B cell (primary cell): ENCODE data around the gene SLC2A13. TPM values are rescaled to one million over a fixed set of nuclear protein-coding genes. Genes with fewer than 3 reads are reported as not detected.

Source experiments
- ATAC-seq: fragments of 200-7000 bp; cut with Tn5 transposase; one replicate; pipeline ENCODE4 v1.10.0; 2021; ENCODE audit warnings: low read depth, mild to moderate bottlenecking, moderate number of reproducible peaks, moderate library complexity
- CTCF ChIA-PET: fragments of 350-600 bp; sonication (Branson Sonifier 250); formaldehyde crosslinking; loops from one replicate; lab custom pipeline; 2021; ENCODE audit warnings: antibody characterized with exemption, inconsistent platforms; lab: Charles Lee
- POLR2A ChIA-PET: fragments of 350-600 bp; sonication (Branson Sonifier 250); formaldehyde crosslinking; loops from one replicate; lab custom pipeline; 2021; ENCODE audit warnings: antibody characterized with exemption; lab: Charles Lee
- DNase-seq: peaks from one replicate; pipeline ENCODE4 v3.0.0; 2013
- H2AFZ ChIP-seq: 2 replicates; pipeline ENCODE4 v1.6.1; 2012; ENCODE audit warnings: mild to moderate bottlenecking, low read depth, low read length; ENCODE audit not compliant: insufficient read depth, poor library complexity, severe bottlenecking
- H3K27ac ChIP-seq, 2 donors: 1 replicate in 1 of 2; 2 replicates in 1 of 2; pipeline ENCODE4 v1.5.1; 2012 to 2013; ENCODE audit warnings: low read length in 2 of 2, mild to moderate bottlenecking in 2 of 2, moderate library complexity in 1 of 2
- H3K27me3 ChIP-seq, 4 experiments: fragments of 200-600 bp in 1 of 4; sonication (generic) in 1 of 4; replicated peaks in 1 of 4; 1 replicate in 2 of 4; 2 replicates in 2 of 4; pipeline versions ENCODE4 v1.6.1 to v1.7.0; 2013 to 2016; ENCODE audit warnings: low read length in 3 of 4, mild to moderate bottlenecking in 2 of 4, mixed read lengths in 1 of 4, moderate library complexity in 1 of 4; ENCODE audit not compliant: insufficient read depth in 4 of 4, control insufficient read depth in 3 of 4; ENCODE audit errors: control extremely low read depth in 1 of 4
- H3K36me3 ChIP-seq, 2 experiments: replicated peaks in 1 of 2; 1 replicate in 1 of 2; 2 replicates in 1 of 2; pipeline versions ENCODE4 v1.6.1 to v1.7.1; 2013; ENCODE audit warnings: low read length in 1 of 2; ENCODE audit not compliant: insufficient read depth in 2 of 2, control insufficient read depth in 1 of 2; ENCODE audit errors: control extremely low read depth in 1 of 2, extremely low read depth in 1 of 2
- H3K4me1 ChIP-seq, 2 donors: fragments of 200-600 bp in 1 of 2; sonication (generic) in 1 of 2; 1 replicate in 1 of 2; 2 replicates in 1 of 2; pipeline versions ENCODE4 v1.5.1 to v1.6.1; 2013 to 2017; ENCODE audit warnings: low read length in 2 of 2; ENCODE audit not compliant: control insufficient read depth in 2 of 2, insufficient read depth in 2 of 2
- H3K4me2 ChIP-seq: replicated peaks from 2 replicates; pipeline ENCODE3; 2012; ENCODE audit warnings: mild to moderate bottlenecking, low read depth, low read length; ENCODE audit not compliant: poor library complexity, severe bottlenecking
- H3K4me3 ChIP-seq, 5 experiments: fragments of 200-600 bp in 1 of 5; sonication (generic) in 1 of 5; 1 replicate in 3 of 5; 2 replicates in 2 of 5; pipeline versions ENCODE4 v1.5.1 to v1.7.0; 2011 to 2016; ENCODE audit warnings: low read length in 4 of 5, mild to moderate bottlenecking in 4 of 5, low read depth in 2 of 5, control low read depth in 1 of 5, moderate library complexity in 1 of 5; ENCODE audit not compliant: insufficient read depth in 1 of 5; ENCODE audit errors: control extremely low read depth in 1 of 5, extremely low read depth in 1 of 5
- H3K79me2 ChIP-seq: fragments of 200-600 bp; sonication (generic); one replicate; pipeline ENCODE4 v1.6.0; 2016; ENCODE audit warnings: low read length; ENCODE audit not compliant: control insufficient read depth, insufficient read depth
- H3K9ac ChIP-seq: fragments of 200-600 bp; sonication (generic); 2 replicates; pipeline ENCODE4 v1.6.1; 2017; ENCODE audit warnings: mild to moderate bottlenecking, low read length, moderate library complexity
- H3K9me3 ChIP-seq, 3 donors: one replicate each; pipeline versions ENCODE4 v1.6.1 to v1.7.1; 2013; ENCODE audit warnings: low read length in 2 of 3; ENCODE audit not compliant: control insufficient read depth in 2 of 3, insufficient read depth in 1 of 3; ENCODE audit errors: control extremely low read depth in 1 of 3
- H4K20me1 ChIP-seq: 2 replicates; pipeline ENCODE4 v1.6.0; 2012; ENCODE audit warnings: mild to moderate bottlenecking, low read length; ENCODE audit not compliant: insufficient read depth, control insufficient read depth, poor library complexity, severe bottlenecking
- H3K27ac Mint-ChIP-seq: one replicate; pipeline ENCODE4 v1.8.0; 2021; ENCODE audit warnings: mixed read lengths
- H3K27me3 Mint-ChIP-seq: one replicate; pipeline ENCODE4 v1.8.0; 2021; ENCODE audit warnings: mixed read lengths
- H3K4me1 Mint-ChIP-seq: one replicate; pipeline ENCODE4 v1.8.0; 2021; ENCODE audit warnings: mixed read lengths
- H3K4me3 Mint-ChIP-seq: one replicate; pipeline ENCODE4 v1.8.0; 2021; ENCODE audit warnings: mixed read lengths
- H3K9me3 Mint-ChIP-seq: one replicate; pipeline ENCODE4 v1.8.0; 2022; ENCODE audit warnings: mixed read lengths; ENCODE audit not compliant: insufficient read depth
- EZH2 ChIP-seq: IDR thresholded peaks from 2 replicates; pipeline ENCODE4 v1.6.1; 2012; ENCODE audit warnings: borderline replicate concordance, low read depth, mild to moderate bottlenecking, moderate library complexity, low read length; ENCODE audit not compliant: insufficient read depth, poor library complexity, severe bottlenecking
- WGBS: methylation state at CpG from one replicate; pipeline ENCODE4 v1.1.5; 2013; ENCODE audit warnings: missing lambda C conversion rate; ENCODE audit not compliant: insufficient coverage; 5-methylcytosine and 5-hydroxymethylcytosine counted together
- intact Hi-C: fragments of 100-400 bp; cut with micrococcal nuclease; formaldehyde crosslinking; loops from one replicate; pipeline ENCODE4 v1.10.0; 2022
- polyA plus RNA-seq: library from polyadenylated mRNA; depleted of rRNA; stranded (reverse); fragments of >200 nt; gene quantifications from 2 replicates; pipeline ENCODE4 v1.2.3, GENCODE V29; 2012
- total RNA-seq, 2 donors: library from RNA; stranded (reverse); fragments of 120-200 nt in 1 of 2; gene quantifications; 1 replicate in 1 of 2; 2 replicates in 1 of 2; pipeline versions ENCODE4 v1.2.3 to v1.2.4, GENCODE V29; 2013 to 2022
- TF ChIP-seq, protein P1 (sequence below): fragments of 200-600 bp; IDR thresholded peaks from one replicate; pipeline ENCODE4 v1.8.0; 2022; ENCODE audit warnings: antibody characterized with exemption, mild to moderate bottlenecking

Gene SLC2A13
- total and polyA plus RNA-seq, 2 donors (not counting 1 experiment from before 2014, with no cell fraction given), result 2.1 to 8.6 TPM

DNA sequence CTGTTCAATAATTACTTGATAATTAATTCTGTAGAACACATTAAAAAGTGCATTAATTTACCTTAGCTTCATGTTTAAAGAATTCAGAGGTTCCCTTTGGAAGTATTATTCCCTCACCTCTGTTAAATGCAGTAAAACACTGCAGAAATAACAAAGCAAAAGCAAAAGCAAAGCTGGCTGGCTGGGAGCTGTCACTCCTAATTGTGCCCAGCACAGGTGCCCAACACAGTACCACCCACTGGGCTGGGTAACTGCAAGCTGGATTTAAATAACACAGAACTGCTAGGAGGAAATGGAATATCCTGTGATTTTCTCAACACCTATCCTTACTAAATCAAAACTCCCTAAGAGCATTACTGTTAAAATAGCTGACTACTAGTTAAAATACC, 72.6 kb downstream of the SLC2A13 start:
- Histone ChIP-seq H3K4me3 (no peak overlapping the region), H3K9me3 (no peaks in the 10 kb centered on the region), H3K4me2 (no peak overlapping the region), H4K20me1 (no peaks in the 10 kb centered on the region), H2AFZ (no peak overlapping the region), H3K27ac (no peak overlapping the region), H3K9ac (no peak overlapping the region), H3K27me3 (no peaks in the 10 kb centered on the region), H3K79me2 (no peaks in the 10 kb centered on the region), H3K4me1 (no peaks in the 10 kb centered on the region), H3K36me3 (no peaks in the 10 kb centered on the region)
- no peak for DNase-seq
- ChIA-PET CTCF (interaction anchor here (0.8 to 2.8 kb wide), 3 partner anchors 22 to 73 kb away, joined by 3 to 8 read pairs (median 5); partner anchors contain the start of gene SLC2A13), POLR2A (no interaction called here)
- intact Hi-C loops, result no loop called here
- TF ChIP-seq, protein P1, sequence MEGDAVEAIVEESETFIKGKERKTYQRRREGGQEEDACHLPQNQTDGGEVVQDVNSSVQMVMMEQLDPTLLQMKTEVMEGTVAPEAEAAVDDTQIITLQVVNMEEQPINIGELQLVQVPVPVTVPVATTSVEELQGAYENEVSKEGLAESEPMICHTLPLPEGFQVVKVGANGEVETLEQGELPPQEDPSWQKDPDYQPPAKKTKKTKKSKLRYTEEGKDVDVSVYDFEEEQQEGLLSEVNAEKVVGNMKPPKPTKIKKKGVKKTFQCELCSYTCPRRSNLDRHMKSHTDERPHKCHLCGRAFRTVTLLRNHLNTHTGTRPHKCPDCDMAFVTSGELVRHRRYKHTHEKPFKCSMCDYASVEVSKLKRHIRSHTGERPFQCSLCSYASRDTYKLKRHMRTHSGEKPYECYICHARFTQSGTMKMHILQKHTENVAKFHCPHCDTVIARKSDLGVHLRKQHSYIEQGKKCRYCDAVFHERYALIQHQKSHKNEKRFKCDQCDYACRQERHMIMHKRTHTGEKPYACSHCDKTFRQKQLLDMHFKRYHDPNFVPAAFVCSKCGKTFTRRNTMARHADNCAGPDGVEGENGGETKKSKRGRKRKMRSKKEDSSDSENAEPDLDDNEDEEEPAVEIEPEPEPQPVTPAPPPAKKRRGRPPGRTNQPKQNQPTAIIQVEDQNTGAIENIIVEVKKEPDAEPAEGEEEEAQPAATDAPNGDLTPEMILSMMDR, result no peak
- TF ChIP-seq EZH2, result no peak
- Mint-ChIP-seq H3K27ac (no peak overlapping the region), H3K9me3 (no peaks in the 10 kb centered on the region), H3K4me3 (no peak overlapping the region), H3K4me1 (no peaks in the 10 kb centered on the region), H3K27me3 (no peaks in the 10 kb centered on the region)
- ATAC-seq, result no peak

DNA sequence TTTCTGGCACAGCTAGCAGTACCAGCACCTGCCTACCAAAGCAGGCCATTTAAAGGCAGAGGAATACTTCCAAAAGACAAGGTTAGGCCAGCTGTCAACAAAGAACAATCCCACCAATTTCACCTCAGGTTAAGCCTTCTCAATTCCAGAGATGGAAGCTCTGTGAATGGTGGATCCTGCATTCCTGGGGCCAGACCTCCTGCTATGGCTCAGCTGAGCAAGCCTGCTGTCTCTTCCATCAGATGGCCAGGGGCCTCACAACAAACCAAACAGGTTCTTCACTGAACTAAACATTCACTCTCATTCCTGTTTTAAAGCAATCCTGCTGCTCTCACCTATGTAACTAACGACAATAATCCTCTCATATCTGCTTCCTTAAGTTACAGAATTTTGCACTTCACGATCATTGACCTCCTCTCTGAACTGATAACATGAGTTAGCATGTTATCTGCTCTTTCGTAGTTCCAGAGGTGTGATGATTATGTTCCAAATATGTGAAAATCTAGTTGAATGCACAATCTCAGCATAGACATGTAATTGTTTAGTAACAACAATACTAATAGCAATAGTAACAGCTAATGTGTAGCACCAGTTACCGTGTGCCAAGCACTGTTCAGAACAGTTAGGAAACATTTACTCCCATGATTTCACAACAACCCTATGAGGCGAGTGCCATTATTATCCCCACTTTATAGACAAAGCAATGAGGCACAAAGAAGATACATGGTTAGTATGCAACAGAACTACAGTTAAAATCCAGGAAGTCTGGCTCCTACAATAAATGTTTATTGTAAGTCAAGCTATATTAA, 73.2 kb downstream of the SLC2A13 start:
- no peak overlapping the region for H3K27ac Mint-ChIP-seq

More for the DNA sequence above, 73.2 kb downstream of the SLC2A13 start:
- Histone ChIP-seq H3K4me1 (no peaks in the 10 kb centered on the region), H3K4me3 (no peak overlapping the region), H4K20me1 (no peaks in the 10 kb centered on the region), H3K79me2 (no peaks in the 10 kb centered on the region), H3K27ac (no peak overlapping the region), H3K4me2 (no peak overlapping the region), H3K9ac (no peak overlapping the region), H3K27me3 (no peaks in the 10 kb centered on the region), H3K9me3 (no peaks in the 10 kb centered on the region), H2AFZ (no peak overlapping the region), H3K36me3 (no peaks in the 10 kb centered on the region)
- H3K4me3 Mint-ChIP-seq, result no peak overlapping the region
- no peak for TF ChIP-seq EZH2
- TF ChIP-seq, protein P1, result no peak
- no peaks in the 10 kb centered on the region for H3K9me3 Mint-ChIP-seq
- POLR2A ChIA-PET, result no interaction called here
- WGBS, result 100% methylated on average over 1 of the region's 5 CpGs
- no peaks in the 10 kb centered on the region for H3K27me3 Mint-ChIP-seq
- intact Hi-C loops, result no loop called here
- CTCF ChIA-PET, result interaction anchor here (0.8 to 2.8 kb wide), 3 partner anchors 21 to 74 kb away, joined by 3 to 8 read pairs (median 5); partner anchors contain the start of gene SLC2A13
- no peak for ATAC-seq
- H3K4me1 Mint-ChIP-seq, result no peaks in the 10 kb centered on the region
- no peak for DNase-seq
